ENCODE results near the gene ARVCF.

GRCh38 chr22:20024225-20024624, 7.6 kb upstream of the ARVCF start:
- no peak for TF ChIP-seq CTCF (IDR thresholded peaks at IDR 0.05; ENCODE audit: extremely low read depth in 1 of 2, insufficient read depth in 1 of 2, low read depth in 1 of 2, low read length in 2 of 2)
- TF ChIP-seq POLR2AphosphoS5 (IDR thresholded peaks at IDR 0.05; ENCODE audit: insufficient read depth, low read depth, low read length): no peak
- TF ChIP-seq FOS (IDR thresholded peaks at IDR 0.05; ENCODE audit: borderline replicate concordance, insufficient read depth, low read length): no peak
- no peak for TF ChIP-seq JUN (IDR thresholded peaks at IDR 0.05; ENCODE audit: borderline replicate concordance, insufficient read depth, insufficient read length, low read depth)

Measured in endothelial cell of umbilical vein (primary cell).